Nephron progenitor cell (in vitro differentiated cells): ENCODE measurements around the gene ADRM1.
A peak's percentile ranks its signal among the peaks of the same experiment; 100 is the strongest.

Experiments
- DNase-seq: peaks from one replicate; pipeline ENCODE4 v3.0.0; 2021
- H3K27ac Mint-ChIP-seq: 2 replicates; pipeline ENCODE4 v1.8.0; 2021; ENCODE audit warnings: mild to moderate bottlenecking, moderate library complexity, mixed read lengths
- H3K27me3 Mint-ChIP-seq: 2 replicates; pipeline ENCODE4 v1.8.0; 2021; ENCODE audit warnings: mild to moderate bottlenecking, low read depth, mixed read lengths; ENCODE audit not compliant: poor library complexity
- H3K36me3 Mint-ChIP-seq: 2 replicates; pipeline ENCODE4 v1.8.0; 2021; ENCODE audit warnings: low read depth, mixed read lengths
- H3K4me1 Mint-ChIP-seq: 2 replicates; pipeline ENCODE4 v1.8.0; 2021; ENCODE audit warnings: mixed read lengths
- H3K4me3 Mint-ChIP-seq: 2 replicates; pipeline ENCODE4 v1.8.0; 2021; ENCODE audit warnings: mild to moderate bottlenecking, moderate library complexity, mixed read lengths
- H3K9me3 Mint-ChIP-seq: 2 replicates; pipeline ENCODE4 v1.8.0; 2021; ENCODE audit warnings: mild to moderate bottlenecking, moderate library complexity, mixed read lengths
- CTCF ChIP-seq: fragments of 200-600 bp; sonication (generic); IDR thresholded peaks from 2 replicates; pipeline ENCODE4 v1.5.0; 2021; ENCODE audit warnings: antibody characterized with exemption

The ADRM1 gene

GRCh38 chr20:62316331-62317166 lies 13.8 kb downstream of the ADRM1 start:
- Mint-ChIP-seq H3K4me1 (no peaks in the 10 kb centered on the region), H3K4me3 (no peak overlapping the region), H3K27me3 (no peaks in the 10 kb centered on the region), H3K27ac (no peak overlapping the region), H3K9me3 (peaks cover 4% of the 10 kb centered on the region), H3K36me3 (peaks cover 22% of the 10 kb centered on the region)
- DNase-seq = no peak
- TF ChIP-seq CTCF = no peak

- Mint-ChIP-seq H3K36me3 (peaks cover 22% of the 10 kb centered on the region), H3K27me3 (no peaks in the 10 kb centered on the region), H3K27ac (no peak overlapping the region), H3K4me1 (no peaks in the 10 kb centered on the region), H3K4me3 (no peak overlapping the region), H3K9me3 (peaks cover 4% of the 10 kb centered on the region)
- DNase-seq = no peak
- TF ChIP-seq CTCF = no peak
Observed at GRCh38 chr20:62317167-62317655, 14.4 kb downstream of the ADRM1 start.

GRCh38 chr20:62318400-62319345 lies 15.9 kb downstream of the ADRM1 start:
- no peak for TF ChIP-seq CTCF
- peaks cover 22% of the 10 kb centered on the region for H3K36me3 Mint-ChIP-seq
- H3K4me3 Mint-ChIP-seq = no peak overlapping the region
- H3K27me3 Mint-ChIP-seq = no peaks in the 10 kb centered on the region
- peak overlapping the region; percentile 42 for H3K27ac Mint-ChIP-seq
- peaks cover 4% of the 10 kb centered on the region for H3K9me3 Mint-ChIP-seq
- H3K4me1 Mint-ChIP-seq = no peaks in the 10 kb centered on the region
- DNase-seq = no peak

- H3K27ac Mint-ChIP-seq = peak overlapping the region; percentile 42
- H3K4me3 Mint-ChIP-seq = no peak overlapping the region
- H3K9me3 Mint-ChIP-seq = peaks cover 4% of the 10 kb centered on the region
- no peaks in the 10 kb centered on the region for H3K4me1 Mint-ChIP-seq
- H3K27me3 Mint-ChIP-seq = no peaks in the 10 kb centered on the region
- TF ChIP-seq CTCF = no peak
- peaks cover 25% of the 10 kb centered on the region for H3K36me3 Mint-ChIP-seq
- no peak for DNase-seq
Observed at GRCh38 chr20:62319346-62319909, 16.6 kb downstream of the ADRM1 start.

- no peaks in the 10 kb centered on the region for H3K4me1 Mint-ChIP-seq
- peaks cover 8% of the 10 kb centered on the region for H3K9me3 Mint-ChIP-seq
- peaks cover 32% of the 10 kb centered on the region for H3K36me3 Mint-ChIP-seq
- no peak overlapping the region for H3K4me3 Mint-ChIP-seq
- no peak for TF ChIP-seq CTCF
- peak overlapping the region; percentile 36 for H3K27ac Mint-ChIP-seq
- DNase-seq = peak; percentile 52
- H3K27me3 Mint-ChIP-seq = peaks cover 3% of the 10 kb centered on the region
Observed at GRCh38 chr20:62320581-62321354, 18.0 kb downstream of the ADRM1 start.
